SK-N-SH (cell line): Measurements from ENCODE around the gene CPOX.

Experiments used
- EP300 ChIP-seq, 2 experiments: IDR thresholded peaks; 2 replicates each; pipeline versions ENCODE4 v1.4.0 to v1.6.1; 2012; ENCODE audit warnings: borderline replicate concordance in 1 of 2, low read depth in 1 of 2, low read length in 1 of 2
- MEF2A ChIP-seq: IDR thresholded peaks from 2 replicates; pipeline ENCODE4 v1.4.0; 2012; ENCODE audit warnings: low read depth, borderline replicate concordance
- MXI1 ChIP-seq: IDR thresholded peaks from 2 replicates; pipeline ENCODE4 v1.6.1; 2012; ENCODE audit warnings: mild to moderate bottlenecking, low read depth, low read length, improper control_type of control experiment
- RAD21 ChIP-seq: IDR thresholded peaks from 2 replicates; pipeline ENCODE4 v1.6.1; 2012; ENCODE audit warnings: mild to moderate bottlenecking, low read length
- RCOR1 ChIP-seq: fragments of 150-350 bp; IDR thresholded peaks from 2 replicates; pipeline ENCODE4 v1.6.1; 2017; ENCODE audit warnings: antibody characterized with exemption, low read length
- RFX5 ChIP-seq: IDR thresholded peaks from 2 replicates; pipeline ENCODE4 v1.6.1; 2012; ENCODE audit warnings: mild to moderate bottlenecking, improper control_type of control experiment, low read length
- TAF1 ChIP-seq: IDR thresholded peaks from 2 replicates; pipeline ENCODE4 v1.6.1; 2012; ENCODE audit warnings: low read depth, mild to moderate bottlenecking, low read length, moderate library complexity, borderline replicate concordance
- TCF12 ChIP-seq: IDR thresholded peaks from 2 replicates; pipeline ENCODE4 v1.4.0; 2012
- YY1 ChIP-seq: IDR thresholded peaks from 2 replicates; pipeline ENCODE4 v1.4.0; 2012; ENCODE audit warnings: low read depth, mild to moderate bottlenecking
- TF ChIP-seq, protein P1 (sequence below): fragments of 200-600 bp; sonication (generic); IDR thresholded peaks from 2 replicates; pipeline ENCODE4 v1.6.1; 2017; ENCODE audit warnings: antibody characterized with exemption, mild to moderate bottlenecking, moderate library complexity
- TF ChIP-seq, protein P2 (sequence below): IDR thresholded peaks from 2 replicates; pipeline ENCODE4 v1.6.1; 2012; ENCODE audit warnings: mild to moderate bottlenecking, low read depth, low read length, moderate library complexity
- TF ChIP-seq, protein P3 (sequence below): IDR thresholded peaks from 2 replicates; pipeline ENCODE4 v1.4.0; 2012; ENCODE audit warnings: low read depth
- TF ChIP-seq, protein P4 (sequence below): fragments of 150-350 bp; IDR thresholded peaks from 2 replicates; pipeline ENCODE4 v1.6.1; 2016; ENCODE audit warnings: mild to moderate bottlenecking, low read depth, low read length

DNA sequence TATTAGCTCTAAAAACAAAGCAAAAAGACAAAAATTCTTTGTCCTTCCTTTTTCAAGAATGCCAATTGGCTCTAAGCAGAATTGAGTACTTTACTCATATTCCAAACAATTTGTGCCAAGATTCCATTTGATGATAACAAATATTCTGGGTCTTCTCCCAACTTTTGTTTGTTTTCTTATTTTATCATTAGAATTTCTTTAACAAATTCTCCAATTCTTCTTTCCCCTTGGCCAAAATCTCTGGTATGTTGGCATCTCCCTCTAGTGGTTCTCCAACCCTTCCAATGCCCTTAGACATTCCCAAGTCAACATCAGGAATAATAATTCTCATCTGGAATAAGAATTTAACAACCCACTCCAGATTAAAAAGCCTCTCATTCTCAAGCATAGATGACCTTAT lies 5.3 kb downstream of the CPOX start:
- TF ChIP-seq, protein P1, sequence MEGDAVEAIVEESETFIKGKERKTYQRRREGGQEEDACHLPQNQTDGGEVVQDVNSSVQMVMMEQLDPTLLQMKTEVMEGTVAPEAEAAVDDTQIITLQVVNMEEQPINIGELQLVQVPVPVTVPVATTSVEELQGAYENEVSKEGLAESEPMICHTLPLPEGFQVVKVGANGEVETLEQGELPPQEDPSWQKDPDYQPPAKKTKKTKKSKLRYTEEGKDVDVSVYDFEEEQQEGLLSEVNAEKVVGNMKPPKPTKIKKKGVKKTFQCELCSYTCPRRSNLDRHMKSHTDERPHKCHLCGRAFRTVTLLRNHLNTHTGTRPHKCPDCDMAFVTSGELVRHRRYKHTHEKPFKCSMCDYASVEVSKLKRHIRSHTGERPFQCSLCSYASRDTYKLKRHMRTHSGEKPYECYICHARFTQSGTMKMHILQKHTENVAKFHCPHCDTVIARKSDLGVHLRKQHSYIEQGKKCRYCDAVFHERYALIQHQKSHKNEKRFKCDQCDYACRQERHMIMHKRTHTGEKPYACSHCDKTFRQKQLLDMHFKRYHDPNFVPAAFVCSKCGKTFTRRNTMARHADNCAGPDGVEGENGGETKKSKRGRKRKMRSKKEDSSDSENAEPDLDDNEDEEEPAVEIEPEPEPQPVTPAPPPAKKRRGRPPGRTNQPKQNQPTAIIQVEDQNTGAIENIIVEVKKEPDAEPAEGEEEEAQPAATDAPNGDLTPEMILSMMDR, result peak; percentile 56
- TF ChIP-seq TAF1 (no peak), RAD21 (no peak), EP300 (IDR thresholded peaks at IDR 0.05; ENCODE audit: borderline replicate concordance in 1 of 2, low read depth in 1 of 2, low read length in 1 of 2) (no peak), MXI1 (no peak), YY1 (no peak), RCOR1 (no peak), TCF12 (no peak), RFX5 (no peak), MEF2A (no peak)
- TF ChIP-seq, protein P2, sequence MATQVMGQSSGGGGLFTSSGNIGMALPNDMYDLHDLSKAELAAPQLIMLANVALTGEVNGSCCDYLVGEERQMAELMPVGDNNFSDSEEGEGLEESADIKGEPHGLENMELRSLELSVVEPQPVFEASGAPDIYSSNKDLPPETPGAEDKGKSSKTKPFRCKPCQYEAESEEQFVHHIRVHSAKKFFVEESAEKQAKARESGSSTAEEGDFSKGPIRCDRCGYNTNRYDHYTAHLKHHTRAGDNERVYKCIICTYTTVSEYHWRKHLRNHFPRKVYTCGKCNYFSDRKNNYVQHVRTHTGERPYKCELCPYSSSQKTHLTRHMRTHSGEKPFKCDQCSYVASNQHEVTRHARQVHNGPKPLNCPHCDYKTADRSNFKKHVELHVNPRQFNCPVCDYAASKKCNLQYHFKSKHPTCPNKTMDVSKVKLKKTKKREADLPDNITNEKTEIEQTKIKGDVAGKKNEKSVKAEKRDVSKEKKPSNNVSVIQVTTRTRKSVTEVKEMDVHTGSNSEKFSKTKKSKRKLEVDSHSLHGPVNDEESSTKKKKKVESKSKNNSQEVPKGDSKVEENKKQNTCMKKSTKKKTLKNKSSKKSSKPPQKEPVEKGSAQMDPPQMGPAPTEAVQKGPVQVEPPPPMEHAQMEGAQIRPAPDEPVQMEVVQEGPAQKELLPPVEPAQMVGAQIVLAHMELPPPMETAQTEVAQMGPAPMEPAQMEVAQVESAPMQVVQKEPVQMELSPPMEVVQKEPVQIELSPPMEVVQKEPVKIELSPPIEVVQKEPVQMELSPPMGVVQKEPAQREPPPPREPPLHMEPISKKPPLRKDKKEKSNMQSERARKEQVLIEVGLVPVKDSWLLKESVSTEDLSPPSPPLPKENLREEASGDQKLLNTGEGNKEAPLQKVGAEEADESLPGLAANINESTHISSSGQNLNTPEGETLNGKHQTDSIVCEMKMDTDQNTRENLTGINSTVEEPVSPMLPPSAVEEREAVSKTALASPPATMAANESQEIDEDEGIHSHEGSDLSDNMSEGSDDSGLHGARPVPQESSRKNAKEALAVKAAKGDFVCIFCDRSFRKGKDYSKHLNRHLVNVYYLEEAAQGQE, result no peak
- TF ChIP-seq, protein P3, sequence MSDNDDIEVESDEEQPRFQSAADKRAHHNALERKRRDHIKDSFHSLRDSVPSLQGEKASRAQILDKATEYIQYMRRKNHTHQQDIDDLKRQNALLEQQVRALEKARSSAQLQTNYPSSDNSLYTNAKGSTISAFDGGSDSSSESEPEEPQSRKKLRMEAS, result no peak
- TF ChIP-seq, protein P4, sequence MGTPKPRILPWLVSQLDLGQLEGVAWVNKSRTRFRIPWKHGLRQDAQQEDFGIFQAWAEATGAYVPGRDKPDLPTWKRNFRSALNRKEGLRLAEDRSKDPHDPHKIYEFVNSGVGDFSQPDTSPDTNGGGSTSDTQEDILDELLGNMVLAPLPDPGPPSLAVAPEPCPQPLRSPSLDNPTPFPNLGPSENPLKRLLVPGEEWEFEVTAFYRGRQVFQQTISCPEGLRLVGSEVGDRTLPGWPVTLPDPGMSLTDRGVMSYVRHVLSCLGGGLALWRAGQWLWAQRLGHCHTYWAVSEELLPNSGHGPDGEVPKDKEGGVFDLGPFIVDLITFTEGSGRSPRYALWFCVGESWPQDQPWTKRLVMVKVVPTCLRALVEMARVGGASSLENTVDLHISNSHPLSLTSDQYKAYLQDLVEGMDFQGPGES, result no peak
